GM12875 (cell line): ENCODE data around the gene ARMH4.

ENCODE experiments used
- H3K4me3 ChIP-seq: one replicate; pipeline ENCODE4 v1.5.1; 2011; ENCODE audit warnings: low read depth, low read length, control low read depth
- CTCF ChIP-seq: IDR thresholded peaks from 2 replicates; pipeline ENCODE4 v1.5.1; 2011; ENCODE audit warnings: low read depth, mild to moderate bottlenecking, control low read depth, inconsistent platforms, low read length, moderate library complexity, borderline replicate concordance; ENCODE audit not compliant: insufficient read depth

Gene ARMH4

GRCh38 chr14:58099682-58100081 lies 52.3 kb downstream of the ARMH4 start:
- TF ChIP-seq CTCF: no peak
- H3K4me3 ChIP-seq: no peak overlapping the region

- no peak for TF ChIP-seq CTCF
- no peak overlapping the region for H3K4me3 ChIP-seq
Observed at GRCh38 chr14:58098507-58098906, 53.5 kb downstream of the ARMH4 start.

- H3K4me3 ChIP-seq: no peak overlapping the region
Observed at GRCh38 chr14:58096731-58097130, 55.3 kb downstream of the ARMH4 start.

GRCh38 chr14:58091883-58092630 lies 60.0 kb downstream of the ARMH4 start:
- no peak for TF ChIP-seq CTCF
- no peak overlapping the region for H3K4me3 ChIP-seq

More at GRCh38 chr14:58096731-58097130, 55.3 kb downstream of the ARMH4 start:
- TF ChIP-seq CTCF: no peak

GRCh38 chr14:58089612-58090011 lies 62.4 kb downstream of the ARMH4 start:
- TF ChIP-seq CTCF: no peak
- H3K4me3 ChIP-seq: no peak overlapping the region

GRCh38 chr14:58088961-58089360 lies 63.1 kb downstream of the ARMH4 start:
- TF ChIP-seq CTCF: no peak

GRCh38 chr14:58085877-58086276 lies 66.1 kb downstream of the ARMH4 start:
- no peak for TF ChIP-seq CTCF
- no peak overlapping the region for H3K4me3 ChIP-seq

More at GRCh38 chr14:58088961-58089360, 63.1 kb downstream of the ARMH4 start:
- no peak overlapping the region for H3K4me3 ChIP-seq
